Neuron (in vitro differentiated cells): ENCODE results near the gene SEPSECS.
A peak's percentile ranks its signal among the peaks of the same experiment; 100 is the strongest.

Experiments used
- H2AFZ ChIP-seq: one replicate; pipeline ENCODE4 v1.6.1; 2013; ENCODE audit warnings: low read depth, mild to moderate bottlenecking, inconsistent platforms, low read length, moderate library complexity
- H3K27me3 ChIP-seq: one replicate; pipeline ENCODE4 v1.6.1; 2013; ENCODE audit warnings: low read length; ENCODE audit not compliant: insufficient read depth
- H3K36me3 ChIP-seq: one replicate; pipeline ENCODE4 v1.6.1; 2013; ENCODE audit warnings: low read length; ENCODE audit not compliant: insufficient read depth
- H3K4me1 ChIP-seq: one replicate; pipeline ENCODE4 v1.6.1; 2013; ENCODE audit warnings: low read length; ENCODE audit not compliant: insufficient read depth
- H3K4me3 ChIP-seq: 2 replicates; pipeline ENCODE4 v1.5.1; 2013; ENCODE audit warnings: mild to moderate bottlenecking, low read length, moderate library complexity
- H3K9me3 ChIP-seq: one replicate; pipeline ENCODE4 v1.6.1; 2013; ENCODE audit warnings: low read length

Gene SEPSECS

DNA sequence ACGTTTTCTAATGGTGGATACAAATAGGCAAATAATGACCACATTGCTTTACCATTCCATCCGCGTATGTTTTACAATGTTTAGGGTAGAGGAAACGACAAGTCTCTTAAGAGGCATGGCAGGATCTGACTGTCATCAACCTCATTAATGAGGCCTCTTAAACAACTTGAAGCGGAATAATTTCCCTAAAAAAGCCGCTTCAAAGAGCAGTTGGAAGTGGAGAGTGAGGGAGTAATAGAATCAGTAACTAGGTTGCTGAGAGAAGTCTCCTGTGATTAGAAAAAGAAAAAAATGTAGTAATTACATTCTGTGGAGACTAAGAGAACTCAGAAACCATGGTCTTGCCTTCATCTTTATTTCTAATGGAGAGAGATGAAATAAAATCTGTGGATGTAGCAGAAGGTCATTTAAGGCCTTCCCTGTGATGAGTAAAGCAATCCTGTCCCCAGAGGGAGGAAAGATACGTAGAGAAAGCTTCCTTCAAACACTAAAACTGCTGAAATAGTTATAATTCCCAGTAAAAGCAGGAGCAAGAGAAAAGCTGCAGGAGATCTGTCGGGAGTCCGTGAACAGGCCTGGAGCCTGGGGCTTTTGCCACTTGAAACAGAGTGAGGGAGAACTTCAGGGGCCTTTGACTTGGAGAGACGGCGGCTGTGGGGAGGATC, 11.1 kb upstream of the SEPSECS start:
- Histone ChIP-seq H3K4me1 (peaks cover 3% of the 10 kb centered on the region), H2AFZ (no peak overlapping the region), H3K4me3 (no peak overlapping the region), H3K27me3 (no peaks in the 10 kb centered on the region), H3K36me3 (no peaks in the 10 kb centered on the region), H3K9me3 (no peaks in the 10 kb centered on the region)

DNA sequence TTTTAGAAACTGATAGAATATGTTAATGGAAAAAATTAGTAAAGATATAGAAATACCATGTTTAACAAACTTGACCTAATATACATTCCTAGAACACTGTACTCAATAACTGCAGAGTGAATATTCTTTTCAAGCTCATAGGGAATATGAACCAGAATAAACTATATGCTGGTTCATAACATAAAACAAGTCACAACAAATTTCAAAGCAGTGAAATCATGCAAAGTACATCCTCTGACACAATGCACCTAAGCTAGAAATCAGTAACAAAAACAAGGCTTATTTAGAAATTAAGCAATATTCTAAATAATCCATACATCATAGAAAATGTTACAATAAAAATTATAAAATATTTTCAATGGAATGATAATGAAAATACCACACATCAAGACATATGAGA, 9.2 kb upstream of the SEPSECS start:
- H3K27me3 ChIP-seq, result no peaks in the 10 kb centered on the region
- H3K36me3 ChIP-seq, result no peaks in the 10 kb centered on the region
- peaks cover 3% of the 10 kb centered on the region for H3K9me3 ChIP-seq
- H3K4me1 ChIP-seq, result peaks cover 3% of the 10 kb centered on the region
- H3K4me3 ChIP-seq, result no peak overlapping the region
- H2AFZ ChIP-seq, result no peak overlapping the region

DNA sequence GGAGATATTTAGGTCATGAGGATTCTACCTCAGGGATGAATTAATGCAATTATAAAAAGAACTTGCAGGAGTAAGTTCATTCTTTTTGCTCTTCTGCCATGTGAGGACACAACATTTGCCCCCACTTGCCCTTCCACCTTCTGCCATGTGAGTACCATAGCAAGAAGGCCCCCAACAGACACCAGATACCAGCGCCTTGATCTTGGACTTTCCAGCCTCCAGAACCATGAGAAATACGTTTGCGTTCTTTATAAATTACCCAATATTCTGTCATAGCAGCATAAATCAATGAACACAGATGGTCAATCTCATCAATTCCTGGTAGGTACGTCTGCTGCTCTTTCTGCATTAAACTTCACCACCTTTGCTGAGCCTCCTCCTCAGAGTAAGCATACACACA, 5.7 kb upstream of the SEPSECS start:
- Histone ChIP-seq H2AFZ (no peak overlapping the region), H3K4me1 (peaks cover 4% of the 10 kb centered on the region), H3K9me3 (peaks cover 3% of the 10 kb centered on the region), H3K36me3 (no peaks in the 10 kb centered on the region), H3K27me3 (no peaks in the 10 kb centered on the region), H3K4me3 (no peak overlapping the region)

DNA sequence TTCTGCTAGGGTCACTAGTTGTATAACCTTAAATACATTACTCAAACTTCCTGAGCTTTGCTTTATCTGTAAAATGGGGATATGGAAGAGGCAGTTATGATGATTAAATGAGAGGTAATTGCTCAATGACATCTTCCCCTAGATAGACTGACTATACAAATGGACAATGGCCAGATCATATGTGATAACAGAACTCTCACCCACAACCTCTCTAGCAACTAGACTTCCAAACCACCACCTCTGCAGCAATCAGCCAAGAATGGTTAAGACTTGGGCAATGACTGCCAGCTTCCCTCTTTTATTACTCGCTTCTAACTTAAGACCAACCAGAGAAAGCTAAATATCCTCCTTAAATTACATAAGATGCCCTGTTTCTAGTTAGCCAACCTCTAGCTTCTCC, 2.9 kb upstream of the SEPSECS start:
- Histone ChIP-seq H3K9me3 (peaks cover 3% of the 10 kb centered on the region), H3K36me3 (no peaks in the 10 kb centered on the region), H2AFZ (no peak overlapping the region), H3K27me3 (no peaks in the 10 kb centered on the region), H3K4me1 (peaks cover 4% of the 10 kb centered on the region), H3K4me3 (no peak overlapping the region)

DNA sequence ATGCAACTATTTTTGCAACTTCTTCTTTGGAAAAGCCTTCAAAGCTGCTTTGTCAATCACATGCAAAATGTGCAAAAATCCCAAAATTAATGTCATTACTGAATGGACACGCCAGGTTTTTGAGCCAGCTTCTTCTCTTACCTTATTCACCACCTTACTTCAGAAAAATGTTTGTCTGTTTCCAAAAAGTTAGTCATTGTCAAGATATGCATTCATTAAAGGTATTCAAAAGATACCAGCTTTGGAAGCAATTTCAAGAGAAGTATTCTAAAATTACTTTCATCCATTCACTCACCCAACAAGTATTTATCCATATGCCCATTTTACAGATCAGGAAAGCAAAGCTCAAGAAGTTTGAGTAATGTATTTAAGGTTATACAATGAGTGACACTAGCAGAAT, 2.3 kb upstream of the SEPSECS start:
- Histone ChIP-seq H2AFZ (no peak overlapping the region), H3K9me3 (peaks cover 3% of the 10 kb centered on the region)

DNA sequence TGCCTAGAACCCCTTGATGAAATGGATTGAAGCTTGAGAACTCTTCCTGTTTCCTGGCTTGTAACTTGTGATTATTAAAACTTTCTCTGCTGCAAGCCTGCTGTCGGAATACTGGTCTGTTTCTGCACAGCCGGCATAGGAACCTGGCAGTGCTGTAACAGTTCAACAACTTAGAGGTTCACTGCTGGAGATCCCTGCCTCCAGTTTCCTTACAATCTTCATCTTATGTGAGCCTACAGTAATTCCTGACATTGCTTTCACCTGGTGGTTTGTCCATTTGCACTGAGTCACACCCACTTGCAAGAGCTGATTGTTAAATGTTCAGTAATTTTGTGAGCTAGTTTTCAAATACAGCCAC, 1.3 kb upstream of the SEPSECS start:
- Histone ChIP-seq H3K27me3 (no peaks in the 10 kb centered on the region), H3K4me1 (peaks cover 4% of the 10 kb centered on the region), H3K36me3 (peaks cover 7% of the 10 kb centered on the region), H3K4me3 (peak overlapping the region; percentile 81), H3K9me3 (peaks cover 3% of the 10 kb centered on the region), H2AFZ (peak overlapping the region; percentile 88)

More for the DNA sequence above, 2.3 kb upstream of the SEPSECS start:
- Histone ChIP-seq H3K4me1 (peaks cover 4% of the 10 kb centered on the region), H3K36me3 (no peaks in the 10 kb centered on the region), H3K4me3 (no peak overlapping the region), H3K27me3 (no peaks in the 10 kb centered on the region)

DNA sequence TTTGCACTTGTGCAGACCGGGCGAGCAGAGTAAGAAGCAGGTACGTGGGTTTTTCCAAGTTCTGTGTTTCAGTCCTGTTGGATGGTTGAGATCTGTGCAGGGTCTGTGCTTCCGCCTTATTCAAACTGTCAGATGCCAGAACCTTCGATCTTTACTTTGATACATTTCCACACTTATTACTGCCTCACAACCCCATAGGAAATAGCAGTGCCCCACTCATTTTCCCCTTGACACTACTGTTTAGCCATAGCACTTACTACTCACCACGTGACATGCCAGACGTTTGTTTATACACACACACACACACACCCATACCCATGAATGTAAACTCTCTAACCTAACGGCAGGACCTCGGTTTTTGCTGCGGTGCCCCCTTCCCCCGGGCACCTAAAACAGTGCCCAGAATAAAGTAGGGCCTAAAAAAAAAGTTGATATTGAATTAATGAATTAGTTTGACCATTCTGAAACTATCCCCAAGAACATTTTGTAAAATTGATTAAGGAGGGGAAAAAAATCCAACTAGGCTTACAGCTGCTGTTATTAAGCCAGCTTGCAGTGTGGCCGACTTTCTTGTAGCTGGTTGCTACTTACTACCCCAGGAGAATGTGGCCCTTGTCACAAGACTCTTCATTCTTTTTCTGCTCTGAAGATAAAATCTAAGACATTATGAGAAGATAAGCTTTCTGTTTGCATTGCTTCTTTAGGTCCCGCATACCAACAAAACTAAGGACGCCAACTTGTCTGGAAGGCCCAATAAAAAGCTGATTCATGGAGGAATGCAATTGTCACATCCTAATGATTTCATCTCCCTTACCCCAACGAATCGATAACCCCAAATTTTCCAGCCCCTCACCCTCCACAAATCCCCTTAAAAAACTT, 704 bp upstream of the SEPSECS start:
- H3K9me3 ChIP-seq, result peaks cover 1% of the 10 kb centered on the region
- peak overlapping the region; percentile 88 for H2AFZ ChIP-seq
- peaks cover 7% of the 10 kb centered on the region for H3K36me3 ChIP-seq
- no peaks in the 10 kb centered on the region for H3K27me3 ChIP-seq
- H3K4me1 ChIP-seq, result peaks cover 4% of the 10 kb centered on the region
- H3K4me3 ChIP-seq, result peak overlapping the region; percentile 81

DNA sequence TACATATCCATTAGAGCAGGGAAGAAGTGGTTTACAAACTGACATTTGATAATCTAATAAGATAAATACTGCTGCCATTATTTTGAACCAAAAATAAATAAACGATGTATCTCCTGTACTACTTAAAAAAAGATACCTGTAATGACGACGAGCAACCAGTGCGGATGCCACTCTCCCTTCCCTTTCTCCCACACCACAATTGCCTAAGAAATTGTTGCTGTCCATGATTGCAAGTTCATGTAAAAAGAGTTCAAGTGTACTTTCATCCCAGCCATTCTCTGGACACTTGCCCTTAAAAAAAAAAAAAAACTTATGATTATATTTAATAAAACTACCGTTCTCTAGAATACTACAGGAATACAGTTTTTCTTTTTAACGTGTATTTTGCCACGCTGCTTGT, 1.4 kb downstream of the SEPSECS start:
- peaks cover 4% of the 10 kb centered on the region for H3K4me1 ChIP-seq
- H3K9me3 ChIP-seq, result no peaks in the 10 kb centered on the region
- H2AFZ ChIP-seq, result no peak overlapping the region
- peaks cover 7% of the 10 kb centered on the region for H3K36me3 ChIP-seq
- no peak overlapping the region for H3K4me3 ChIP-seq
- no peaks in the 10 kb centered on the region for H3K27me3 ChIP-seq

DNA sequence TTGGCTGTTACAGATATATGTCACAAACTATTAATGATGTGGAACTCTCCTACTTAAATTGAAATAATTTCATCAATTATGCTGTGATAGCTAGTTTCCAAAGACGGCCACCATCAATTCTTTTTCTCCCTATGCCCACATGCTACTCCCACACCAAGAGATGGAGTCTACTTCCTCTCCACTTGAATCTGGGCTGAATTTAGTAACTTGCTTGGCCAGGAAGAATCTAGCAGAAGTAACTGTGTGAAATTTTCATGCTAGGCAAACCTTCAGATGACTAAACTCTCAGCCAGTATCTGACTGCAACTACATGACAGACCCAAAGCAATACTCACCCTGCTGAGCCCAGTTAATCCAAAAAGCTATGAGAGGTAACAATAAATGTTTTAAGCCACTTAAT, 3.2 kb downstream of the SEPSECS start:
- Histone ChIP-seq H3K36me3 (peaks cover 7% of the 10 kb centered on the region), H3K4me1 (peaks cover 4% of the 10 kb centered on the region), H3K9me3 (no peaks in the 10 kb centered on the region), H2AFZ (no peak overlapping the region), H3K27me3 (no peaks in the 10 kb centered on the region), H3K4me3 (no peak overlapping the region)

DNA sequence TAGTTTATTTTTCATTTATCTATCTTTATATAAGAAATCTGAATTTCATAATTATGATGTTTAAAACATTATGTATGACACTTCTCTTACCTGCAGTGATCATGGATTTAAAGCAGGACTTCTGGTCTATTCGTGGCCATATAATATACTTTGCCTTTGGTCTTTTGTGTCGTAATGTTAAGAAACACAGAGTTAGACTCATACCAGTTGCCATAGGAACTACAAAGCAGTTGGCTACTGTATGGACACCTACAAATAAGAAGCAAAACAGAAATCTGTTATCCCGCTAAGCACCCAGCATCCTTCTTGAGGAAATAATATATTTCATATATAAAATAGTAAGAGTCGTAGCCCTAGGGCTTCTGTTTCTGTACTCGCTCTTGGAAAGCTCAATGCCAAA, 4.3 kb downstream of the SEPSECS start:
- Histone ChIP-seq H3K9me3 (no peaks in the 10 kb centered on the region), H3K27me3 (no peaks in the 10 kb centered on the region), H2AFZ (no peak overlapping the region), H3K36me3 (peaks cover 7% of the 10 kb centered on the region), H3K4me3 (no peak overlapping the region), H3K4me1 (no peaks in the 10 kb centered on the region)

DNA sequence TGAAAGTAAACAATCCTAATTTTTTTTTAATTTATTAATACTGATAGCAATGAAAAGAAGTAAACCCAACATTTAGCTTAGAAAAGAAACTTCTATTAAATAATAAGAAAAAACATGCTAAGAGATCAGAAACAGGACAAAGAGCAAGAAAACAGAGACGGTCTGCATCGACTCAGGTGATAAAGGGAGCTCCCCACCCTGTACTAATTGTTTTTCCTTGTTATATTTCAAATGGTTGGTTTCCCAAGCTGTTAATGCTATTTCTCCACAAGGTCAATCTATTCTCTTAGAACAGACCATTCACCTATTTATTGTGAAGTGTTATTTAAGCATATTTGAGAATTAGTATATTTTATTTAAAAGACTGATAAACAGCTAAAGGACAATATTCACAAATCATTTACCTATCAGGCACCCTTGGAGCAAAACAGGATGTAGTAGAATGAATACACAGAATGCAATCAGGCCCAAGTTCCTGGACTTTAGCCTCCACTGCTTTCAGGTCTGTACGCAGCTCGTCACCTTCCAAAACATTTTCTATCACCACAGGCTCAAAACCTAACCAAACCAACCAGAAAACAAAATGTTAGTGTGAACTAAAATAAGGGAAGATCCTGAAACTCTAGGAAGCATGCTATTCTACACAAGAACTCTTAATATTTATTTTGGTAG, 5.5 kb downstream of the SEPSECS start:
- Histone ChIP-seq H2AFZ (no peak overlapping the region), H3K4me3 (no peak overlapping the region), H3K9me3 (no peaks in the 10 kb centered on the region)

DNA sequence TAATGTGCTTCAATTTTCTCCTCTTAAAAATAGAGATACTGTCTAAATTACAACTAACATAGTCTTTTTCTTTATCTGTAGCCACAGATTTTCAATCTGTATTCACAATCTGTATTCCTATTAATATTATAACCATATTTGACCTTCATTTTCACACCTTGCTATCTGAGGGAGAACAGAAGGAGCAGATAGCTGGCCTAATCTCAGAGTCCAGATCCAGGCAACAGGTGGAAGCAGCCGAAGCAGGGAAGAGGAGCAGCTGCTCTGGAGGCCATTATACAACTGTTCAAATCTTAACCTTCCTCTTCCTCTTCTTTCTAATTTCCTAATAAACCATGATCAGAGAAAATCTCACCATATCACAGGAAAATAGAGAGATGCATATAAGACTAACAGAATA, 14.2 kb downstream of the SEPSECS start:
- peaks cover 9% of the 10 kb centered on the region for H3K36me3 ChIP-seq
- no peak overlapping the region for H3K4me3 ChIP-seq
- no peaks in the 10 kb centered on the region for H3K4me1 ChIP-seq
- H3K9me3 ChIP-seq, result no peaks in the 10 kb centered on the region
- no peaks in the 10 kb centered on the region for H3K27me3 ChIP-seq
- no peak overlapping the region for H2AFZ ChIP-seq

More for the DNA sequence above, 5.5 kb downstream of the SEPSECS start:
- Histone ChIP-seq H3K27me3 (no peaks in the 10 kb centered on the region), H3K36me3 (peaks cover 7% of the 10 kb centered on the region), H3K4me1 (no peaks in the 10 kb centered on the region)

DNA sequence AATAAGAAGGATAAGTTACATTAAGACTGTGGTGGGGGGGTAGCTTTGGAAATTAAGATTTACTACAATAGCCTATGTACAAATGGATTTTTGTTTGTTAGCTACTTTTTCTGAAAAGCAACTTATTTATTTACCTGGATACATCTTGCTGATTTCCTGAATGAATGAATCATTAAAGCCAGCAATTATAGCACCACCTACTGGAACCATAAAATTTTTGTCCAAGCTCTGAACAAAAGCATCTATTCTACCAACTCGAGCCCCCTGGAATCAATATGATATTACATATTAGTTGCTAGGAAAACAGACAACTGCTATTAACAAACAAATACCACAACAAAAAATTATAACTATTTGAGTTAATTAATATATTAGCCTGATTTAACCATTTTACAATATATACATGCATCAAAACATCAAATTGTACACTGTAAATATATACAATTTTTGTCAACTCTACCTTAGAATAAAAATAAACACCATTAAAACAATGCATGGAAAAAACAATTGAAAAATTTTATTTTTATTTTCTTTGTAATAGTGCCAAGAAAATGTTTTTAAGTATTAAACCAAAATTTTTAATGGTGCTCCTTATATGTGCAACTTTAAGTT, 15.3 kb downstream of the SEPSECS start:
- Histone ChIP-seq H2AFZ (no peak overlapping the region), H3K4me3 (no peak overlapping the region), H3K9me3 (no peaks in the 10 kb centered on the region), H3K36me3 (peaks cover 9% of the 10 kb centered on the region), H3K4me1 (no peaks in the 10 kb centered on the region), H3K27me3 (no peaks in the 10 kb centered on the region)
